Heart left ventricle (tissue), 13 donors: ENCODE measurements around the gene RPS17.

ENCODE experiments used
- CTCF ChIP-seq, 12 donors: fragments of 200-600 bp; sonication (generic) in 4 of 12; IDR thresholded peaks; one replicate each; pipeline versions ENCODE4 v1.5.0 to v1.8.0; 2018 to 2022; ENCODE audit warnings: antibody characterized with exemption in 12 of 12, mild to moderate bottlenecking in 5 of 12
- POLR2A ChIP-seq, 2 donors: fragments of 450-650 bp; IDR thresholded peaks; one replicate each; pipeline ENCODE4 v1.6.1; 2017; ENCODE audit warnings: antibody characterized with exemption in 2 of 2, mild to moderate bottlenecking in 2 of 2, moderate library complexity in 2 of 2
- donor health status: ischemic (EF 13 %, LVEDD 7.1; RV severe dilation, severe dysfunction).
- donor health status: DM: no; HTN: yes; CAD: no.
- donor health status: DM: no; HTN: no; CAD: no.
- donor health status: ischemic (EF 25% LVEDD 6.9; RV normal size, moderate dysfunction).
- donor health status: ischemic (EF 25% LVEDD 5.7; RV mildly dilated, moderate dysfunction).
- donor health status: ischemic (EF 35%, LVEDD 5.7; RV mildly dilated, moderate dysfunction).
- donor health status: nonischemic (EF 11% LVEDD 7.7; RV severe dilation, severe dysfunction).
- donor health status: DM: yes; HTN: yes; CAD: no.
- donor health status: PGD.
- donor health status: ischemic (EF 29% LVEDD 5.4; RV normal size, mild dysfunction).
- donor health status: nonischemic (EF 23%, LVEDD 6.1; RV moderate dilation, normal function).

- TF ChIP-seq CTCF (IDR thresholded peaks at IDR 0.05): no peak
- TF ChIP-seq POLR2A (IDR thresholded peaks at IDR 0.05): no peak
Observed at GRCh38 chr15:82570721-82571508, 30.7 kb upstream of the RPS17 start.
